Ovary (tissue), 3 donors: ENCODE measurements around the gene ANO2.

Experiments
- CTCF ChIP-seq, 3 donors: fragments of 450-650 bp in 2 of 3; fragments of 200-600 bp in 1 of 3; IDR thresholded peaks; one replicate each; pipeline versions ENCODE4 v1.5.1 to v1.8.0; 2016 to 2022; ENCODE audit warnings: antibody characterized with exemption in 3 of 3, mild to moderate bottlenecking in 1 of 3
- EP300 ChIP-seq: sonication (generic); formaldehyde crosslinking; IDR thresholded peaks from one replicate; pipeline ENCODE4 v1.6.1; 2017; ENCODE audit warnings: antibody characterized with exemption
- POLR2A ChIP-seq: fragments of 450-650 bp; IDR thresholded peaks from one replicate; pipeline ENCODE4 v1.6.1; 2017; ENCODE audit warnings: antibody characterized with exemption, mild to moderate bottlenecking, moderate library complexity
- donor health status: DM: no; HTN: no; CAD: no.

- TF ChIP-seq POLR2A, result no peak
- no peak for TF ChIP-seq CTCF (IDR thresholded peaks at IDR 0.05)
- no peak for TF ChIP-seq EP300
Measured at GRCh38 chr12:5588591-5588990, 356.5 kb downstream of the ANO2 start.
